Activated T-helper 2 cell treated with anti-CD3 and anti-CD28 coated beads, Interferon-gamma antibody, Interleukin-2, Interleukin-4, amounts not matched to agents 10 μg/mL and 5 μg/mL and 100 μg/mL, durations not matched to agents 14 hours and 24 hours and 36 hours (primary cell): ENCODE measurements around the gene CADPS2. TPM values are rescaled to one million over a fixed set of nuclear protein-coding genes. Genes with fewer than 3 reads are reported as not detected.

Source experiments
- DNase-seq: peaks from one replicate; pipeline ENCODE4 v3.0.0; 2021; ENCODE audit warnings: low spot score
- H3K27ac Mint-ChIP-seq: one replicate; pipeline ENCODE4 v1.8.0; 2021; ENCODE audit warnings: mixed read lengths
- H3K27me3 Mint-ChIP-seq: one replicate; pipeline ENCODE4 v1.8.0; 2021; ENCODE audit warnings: low read depth, mixed read lengths
- H3K36me3 Mint-ChIP-seq: one replicate; pipeline ENCODE4 v1.8.0; 2021; ENCODE audit warnings: low read depth, mixed read lengths
- H3K4me1 Mint-ChIP-seq: one replicate; pipeline ENCODE4 v1.8.0; 2021; ENCODE audit warnings: low read depth, mixed read lengths
- H3K4me3 Mint-ChIP-seq: one replicate; pipeline ENCODE4 v1.8.0; 2021; ENCODE audit warnings: low read depth, mild to moderate bottlenecking, moderate library complexity, mixed read lengths
- H3K9me3 Mint-ChIP-seq: one replicate; pipeline ENCODE4 v1.8.0; 2021; ENCODE audit warnings: mixed read lengths
- intact Hi-C: fragments of 100-400 bp; cut with micrococcal nuclease; formaldehyde crosslinking; loops from one replicate; pipeline ENCODE4 v1.15.1; 2023
- total RNA-seq: library from RNA; stranded (reverse); gene quantifications from 2 replicates; pipeline ENCODE4 v1.2.3, GENCODE V29; 2022

Gene CADPS2
- total RNA-seq, 1 donor from 2014 or later: not detected

GRCh38 chr7:122717356-122718089, 168.7 kb downstream of the CADPS2 start:
- intact Hi-C loops: no loop called here
- Mint-ChIP-seq H3K27me3 (no peaks in the 10 kb centered on the region), H3K36me3 (no peaks in the 10 kb centered on the region), H3K4me3 (no peak overlapping the region), H3K4me1 (no peaks in the 10 kb centered on the region), H3K27ac (no peak overlapping the region), H3K9me3 (peaks cover 6% of the 10 kb centered on the region)
- DNase-seq: no peak

- H3K27me3 Mint-ChIP-seq: no peaks in the 10 kb centered on the region
- DNase-seq: no peak
- no peaks in the 10 kb centered on the region for H3K4me1 Mint-ChIP-seq
- intact Hi-C loops: no loop called here
- H3K4me3 Mint-ChIP-seq: no peak overlapping the region
- peaks cover 4% of the 10 kb centered on the region for H3K9me3 Mint-ChIP-seq
- no peaks in the 10 kb centered on the region for H3K36me3 Mint-ChIP-seq
- no peak overlapping the region for H3K27ac Mint-ChIP-seq
These were observed 171.1 kb downstream of the CADPS2 start for GRCh38 chr7:122715183-122715582.

DNA sequence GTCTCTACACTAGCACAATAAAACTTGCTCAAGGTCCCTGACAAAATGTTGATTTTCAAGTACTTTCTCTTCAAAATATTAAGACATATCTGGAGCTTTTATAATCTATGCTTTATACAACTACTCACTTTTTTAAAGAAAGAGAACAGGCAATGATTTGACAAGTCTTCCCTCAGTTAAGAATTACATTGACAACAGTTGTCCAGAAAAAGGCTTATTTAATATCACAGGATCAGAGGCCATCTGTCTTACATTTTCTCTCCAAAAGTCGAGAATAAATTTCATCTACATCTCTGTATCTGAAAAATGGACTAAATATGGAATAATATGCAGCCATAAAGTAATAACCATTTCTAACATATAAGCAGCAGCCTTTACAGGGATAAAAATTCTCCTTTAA, 175.3 kb downstream of the CADPS2 start:
- H3K9me3 Mint-ChIP-seq: peaks cover 4% of the 10 kb centered on the region
- H3K27me3 Mint-ChIP-seq: no peaks in the 10 kb centered on the region

DNA sequence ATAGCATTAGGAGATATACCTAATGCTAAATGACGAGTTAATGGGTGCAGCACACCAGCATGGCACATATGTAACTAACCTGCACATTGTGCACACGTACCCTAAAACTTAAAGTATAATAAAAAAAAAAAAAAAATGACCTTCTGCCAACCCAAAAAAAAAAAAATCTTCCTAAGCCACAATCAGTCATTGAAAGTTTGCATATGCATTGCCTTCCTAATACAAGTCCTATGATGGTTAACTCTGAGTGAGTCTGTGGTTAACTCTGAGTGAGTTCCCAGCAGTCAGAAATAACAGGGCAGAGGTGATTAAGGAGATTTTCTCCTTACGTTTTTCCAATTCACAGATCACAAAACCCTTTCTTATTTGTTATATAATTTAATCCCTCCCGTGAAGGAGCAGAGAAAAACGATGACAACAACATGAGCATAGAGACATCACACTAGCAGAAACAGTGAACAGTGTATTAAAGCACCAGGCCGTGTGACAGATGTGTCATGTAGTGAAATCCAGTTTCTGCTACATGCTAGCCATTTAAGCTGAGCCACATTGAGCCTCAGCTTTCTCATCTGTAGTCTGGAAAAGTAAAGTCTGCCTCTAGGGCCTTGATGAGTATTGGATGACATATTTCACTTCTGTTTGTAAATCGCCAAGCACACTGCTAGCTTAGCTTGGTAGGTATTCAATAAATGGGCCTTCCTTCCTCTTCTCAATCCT, 176.2 kb downstream of the CADPS2 start:
- Mint-ChIP-seq H3K36me3 (no peaks in the 10 kb centered on the region), H3K27ac (no peak overlapping the region), H3K9me3 (peaks cover 4% of the 10 kb centered on the region), H3K4me1 (no peaks in the 10 kb centered on the region), H3K27me3 (no peaks in the 10 kb centered on the region), H3K4me3 (no peak overlapping the region)
- no peak for DNase-seq
- intact Hi-C loops: no loop called here

More for the DNA sequence above, 175.3 kb downstream of the CADPS2 start:
- no peak for DNase-seq
- no peaks in the 10 kb centered on the region for H3K36me3 Mint-ChIP-seq
- H3K4me3 Mint-ChIP-seq: no peak overlapping the region
- no peak overlapping the region for H3K27ac Mint-ChIP-seq
- intact Hi-C loops: no loop called here
- H3K4me1 Mint-ChIP-seq: no peaks in the 10 kb centered on the region

GRCh38 chr7:122706836-122707235, 179.4 kb downstream of the CADPS2 start:
- H3K27ac Mint-ChIP-seq: no peak overlapping the region
- H3K4me1 Mint-ChIP-seq: no peaks in the 10 kb centered on the region
- intact Hi-C loops: no loop called here
- no peak for DNase-seq
- H3K4me3 Mint-ChIP-seq: no peak overlapping the region
- H3K27me3 Mint-ChIP-seq: no peaks in the 10 kb centered on the region
- no peaks in the 10 kb centered on the region for H3K36me3 Mint-ChIP-seq
- peaks cover 6% of the 10 kb centered on the region for H3K9me3 Mint-ChIP-seq

DNA sequence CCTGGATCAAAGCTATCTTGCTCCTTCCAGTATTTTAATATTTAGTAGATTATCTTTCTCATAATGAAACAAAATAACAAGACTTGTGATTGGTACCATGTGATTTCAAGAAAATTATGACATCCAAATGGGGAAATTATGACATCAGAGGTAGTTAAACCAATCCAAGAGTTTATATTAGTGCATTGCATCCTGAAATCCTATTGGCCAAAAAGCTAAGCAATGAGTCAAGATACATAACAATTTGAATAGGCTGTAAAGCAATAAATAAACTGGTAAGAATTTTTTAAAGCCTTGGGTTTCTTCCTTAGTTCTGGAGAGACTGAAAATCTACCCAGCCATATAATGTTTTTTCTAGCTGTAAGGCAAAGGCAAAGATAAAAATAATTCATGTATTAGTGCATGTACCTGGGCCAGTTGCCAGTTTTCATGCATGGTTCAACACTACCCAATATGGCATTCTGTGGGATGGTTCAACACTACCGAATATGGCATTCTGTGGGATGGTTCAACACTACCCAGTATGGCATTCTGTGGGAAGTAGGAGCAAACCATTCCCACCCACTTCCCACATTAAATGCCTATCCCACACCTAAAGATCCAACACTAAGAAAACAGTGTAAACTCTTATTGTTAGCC, 183.3 kb downstream of the CADPS2 start, which contains the start of gene RNF148:
Gene RNF148 (minus strand): TSS at position 51 of the 639 bp plus-strand sequence. CDS start 172 bp downstream, outside the sequence.
- H3K4me3 Mint-ChIP-seq: no peak within 1 kb of the TSS
- no peak for DNase-seq
- no peaks in the 10 kb centered on the region for H3K27me3 Mint-ChIP-seq
- H3K27ac Mint-ChIP-seq: no peak within 1 kb of the TSS
- H3K9me3 Mint-ChIP-seq: peaks cover 9% of the 10 kb centered on the region
- intact Hi-C loops: no loop called here
- H3K36me3 Mint-ChIP-seq: no peaks in the 10 kb centered on the region
- no peaks in the 10 kb centered on the region for H3K4me1 Mint-ChIP-seq

- H3K9me3 Mint-ChIP-seq: peaks cover 9% of the 10 kb centered on the region
- no peak for DNase-seq
- H3K4me1 Mint-ChIP-seq: no peaks in the 10 kb centered on the region
- no peak within 1 kb of the TSS for H3K27ac Mint-ChIP-seq
- no peaks in the 10 kb centered on the region for H3K36me3 Mint-ChIP-seq
- no peak within 1 kb of the TSS for H3K4me3 Mint-ChIP-seq
- H3K27me3 Mint-ChIP-seq: no peaks in the 10 kb centered on the region
- intact Hi-C loops: no loop called here
These were observed 187.2 kb downstream of the CADPS2 start, which contains the start of gene RNF133 for GRCh38 chr7:122699017-122699416. Gene RNF133, minus strand, starts transcription at chr7:122699117. Its CDS starts 199 bp downstream, at chr7:122698918.

DNA sequence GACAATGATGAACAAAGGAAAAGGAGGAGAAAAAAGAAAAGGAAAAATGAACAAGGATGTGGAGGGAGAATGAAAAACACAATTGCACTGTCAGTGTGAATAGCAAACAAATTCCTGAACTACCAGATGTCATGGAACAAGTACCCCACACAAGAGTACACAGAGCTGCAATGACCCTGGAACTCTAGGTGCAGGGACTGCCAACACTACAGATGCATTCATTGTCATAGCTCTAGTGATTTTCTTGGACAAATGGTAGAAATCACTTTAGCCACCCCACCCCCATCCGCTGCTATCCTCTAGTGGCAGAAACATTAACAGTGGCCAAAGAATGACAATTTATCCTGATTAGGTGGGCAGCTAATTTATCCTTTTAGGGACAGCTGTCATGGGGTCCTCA, 190.4 kb downstream of the CADPS2 start:
- no peak for DNase-seq
- peaks cover 10% of the 10 kb centered on the region for H3K9me3 Mint-ChIP-seq
- H3K27me3 Mint-ChIP-seq: no peaks in the 10 kb centered on the region
- no peaks in the 10 kb centered on the region for H3K4me1 Mint-ChIP-seq
- H3K27ac Mint-ChIP-seq: no peak overlapping the region
- H3K4me3 Mint-ChIP-seq: no peak overlapping the region
- intact Hi-C loops: no loop called here
- H3K36me3 Mint-ChIP-seq: no peaks in the 10 kb centered on the region

GRCh38 chr7:122694697-122695096, 191.6 kb downstream of the CADPS2 start:
- no peaks in the 10 kb centered on the region for H3K4me1 Mint-ChIP-seq
- intact Hi-C loops: no loop called here
- no peak overlapping the region for H3K27ac Mint-ChIP-seq
- DNase-seq: no peak
- H3K9me3 Mint-ChIP-seq: peaks cover 7% of the 10 kb centered on the region
- no peaks in the 10 kb centered on the region for H3K27me3 Mint-ChIP-seq
- no peaks in the 10 kb centered on the region for H3K36me3 Mint-ChIP-seq
- H3K4me3 Mint-ChIP-seq: no peak overlapping the region

DNA sequence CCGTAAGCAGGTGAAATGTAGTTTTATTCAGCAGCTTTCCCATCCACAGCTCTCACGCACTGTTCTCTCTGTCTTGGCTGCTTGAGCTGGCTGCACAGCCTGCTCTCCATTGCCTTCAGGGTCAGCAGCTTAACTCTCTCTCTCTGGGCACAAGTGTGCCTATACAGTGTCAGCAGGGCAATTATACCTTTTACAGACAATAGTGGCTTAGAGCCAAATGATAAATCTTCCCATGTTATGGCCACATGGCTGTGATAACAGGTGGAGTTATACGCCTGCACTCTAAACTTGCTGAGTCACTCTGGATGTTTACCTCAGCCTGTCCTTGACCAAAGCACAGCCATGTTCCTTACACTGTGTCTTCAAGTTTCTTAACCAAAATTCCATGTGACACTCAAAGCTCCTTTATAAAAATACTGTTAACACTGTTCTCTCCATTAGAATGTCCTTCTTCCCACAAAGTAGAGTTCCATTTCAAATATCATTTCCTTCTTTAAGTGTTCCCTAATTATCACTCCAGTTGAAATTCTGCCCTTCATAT, 193.4 kb downstream of the CADPS2 start:
- Mint-ChIP-seq H3K9me3 (peaks cover 7% of the 10 kb centered on the region), H3K36me3 (no peaks in the 10 kb centered on the region), H3K4me1 (no peaks in the 10 kb centered on the region), H3K27ac (no peak overlapping the region), H3K4me3 (no peak overlapping the region), H3K27me3 (no peaks in the 10 kb centered on the region)
- intact Hi-C loops: no loop called here
- DNase-seq: no peak

DNA sequence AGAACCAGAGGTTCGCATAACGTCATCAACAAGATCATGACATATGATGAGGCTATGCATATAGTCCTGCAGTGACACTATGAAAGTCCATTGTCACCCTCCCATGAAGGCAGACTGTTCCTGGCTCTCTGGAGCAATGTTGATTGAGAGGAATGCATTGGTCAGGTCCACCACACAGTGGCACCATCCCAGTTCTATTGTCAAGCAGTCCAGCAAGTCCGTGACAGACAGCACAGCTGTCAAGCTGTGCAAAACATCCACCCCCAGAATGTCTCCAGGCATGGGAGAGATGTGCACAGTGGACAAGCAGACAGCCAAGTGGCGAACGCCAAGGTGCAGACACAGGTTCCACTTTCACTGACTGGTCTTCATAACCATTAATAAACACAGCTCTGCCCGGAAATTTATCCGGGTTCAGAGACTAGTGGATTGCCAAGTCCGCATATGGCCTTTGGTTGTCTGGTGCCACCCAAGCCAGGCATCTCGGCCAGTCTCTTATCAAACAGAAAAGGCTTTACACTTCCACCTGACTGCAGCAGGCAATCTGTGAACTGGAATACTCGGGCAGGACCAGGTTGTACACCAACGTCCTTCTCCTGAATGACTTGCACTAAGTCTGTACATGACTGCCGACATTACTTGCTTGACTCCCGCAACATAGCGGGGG, 194.6 kb downstream of the CADPS2 start:
- no peak for DNase-seq
- Mint-ChIP-seq H3K27me3 (no peaks in the 10 kb centered on the region), H3K9me3 (peaks cover 7% of the 10 kb centered on the region), H3K27ac (no peak overlapping the region), H3K4me3 (no peak overlapping the region), H3K36me3 (no peaks in the 10 kb centered on the region), H3K4me1 (no peaks in the 10 kb centered on the region)
- intact Hi-C loops: no loop called here

DNA sequence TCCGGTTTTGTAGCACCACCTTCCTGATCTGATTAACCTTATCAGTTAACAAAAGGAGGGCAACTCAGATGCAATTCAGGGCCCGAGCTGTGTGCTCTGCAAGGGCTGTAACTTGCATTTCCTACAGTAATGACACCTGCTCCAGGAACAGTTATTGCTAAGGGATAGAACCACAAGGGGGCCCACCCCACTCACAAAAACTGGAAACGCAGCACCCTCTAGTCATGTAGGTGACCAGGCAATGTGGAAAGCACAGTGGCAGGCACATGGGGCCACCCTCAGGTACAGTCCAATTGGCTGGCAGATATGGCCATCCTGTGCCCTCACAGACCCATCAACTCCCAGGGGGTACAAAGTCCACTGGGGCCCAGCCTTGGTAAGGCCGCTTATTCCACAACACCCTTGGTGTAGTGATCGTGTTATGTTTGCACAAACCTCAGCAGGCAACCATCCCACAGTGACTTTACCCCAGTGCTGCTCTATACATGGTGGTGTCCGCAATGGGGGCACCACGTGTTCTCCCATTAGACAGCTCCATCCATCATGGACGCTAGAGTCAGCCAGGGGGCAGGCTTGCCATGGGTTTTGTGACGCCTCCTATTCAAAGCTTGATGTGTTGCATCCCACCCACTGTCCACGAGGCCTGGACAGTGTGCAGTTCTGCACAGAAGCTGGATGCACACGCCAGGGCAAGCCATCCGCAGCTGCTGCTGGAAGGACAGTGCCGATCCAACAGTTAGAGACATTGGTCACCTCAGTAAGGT, 196.7 kb downstream of the CADPS2 start:
- H3K27me3 Mint-ChIP-seq: no peaks in the 10 kb centered on the region
- DNase-seq: no peak

More for the DNA sequence above, 196.7 kb downstream of the CADPS2 start:
- Mint-ChIP-seq H3K4me3 (no peak overlapping the region), H3K4me1 (no peaks in the 10 kb centered on the region), H3K9me3 (peaks cover 7% of the 10 kb centered on the region), H3K36me3 (no peaks in the 10 kb centered on the region), H3K27ac (no peak overlapping the region)
- intact Hi-C loops: no loop called here
